ELR (cell line): ENCODE results near the gene GLYATL1.
"Not testable (repeated sequence)": the region's sequence is repeated elsewhere in the genome, so short reads cannot be mapped to it uniquely, and the experiment has no call there.

Experiments
- DNase-seq: peaks from one replicate; pipeline ENCODE4 v3.0.0-alpha.2; 2015; ENCODE audit warnings: low read depth

The GLYATL1 gene

GRCh38 chr11:58998480-58999290 lies 59.4 kb downstream of the GLYATL1 start:
- DNase-seq, result no peak

- no peak for DNase-seq
These were observed 60.0 kb downstream of the GLYATL1 start for GRCh38 chr11:58999291-58999680.

- DNase-seq, result no peak
These were observed 60.7 kb downstream of the GLYATL1 start for GRCh38 chr11:59000003-59000402.

- DNase-seq, result not testable (repeated sequence)
These were observed 62.7 kb downstream of the GLYATL1 start for GRCh38 chr11:59002006-59002405.
